ACC112 (cell line): ENCODE results near the gene CCDC148.

Experiments
- H2AFZ ChIP-seq: fragments of 200-600 bp; sonication (generic); one replicate; pipeline ENCODE4 v1.6.0; 2017; ENCODE audit warnings: antibody characterized with exemption, low read length; ENCODE audit not compliant: unreplicated experiment
- H3K27ac ChIP-seq: fragments of 200-600 bp; sonication (generic); 2 replicates; pipeline ENCODE4 v1.5.1; 2014; ENCODE audit warnings: low read depth, mild to moderate bottlenecking, antibody characterized with exemption, low read length, moderate library complexity
- H3K27me3 ChIP-seq: fragments of 200-600 bp; sonication (generic); 2 replicates; pipeline ENCODE4 v1.6.1; 2014; ENCODE audit warnings: mild to moderate bottlenecking, antibody characterized with exemption, low read length, moderate library complexity, mixed read lengths; ENCODE audit not compliant: insufficient read depth
- H3K36me3 ChIP-seq: fragments of 200-600 bp; sonication (generic); 2 replicates; pipeline ENCODE4 v1.6.1; 2016; ENCODE audit warnings: mild to moderate bottlenecking, antibody characterized with exemption, low read length, moderate library complexity, mixed read lengths; ENCODE audit not compliant: insufficient read depth
- H3K4me1 ChIP-seq: fragments of 200-600 bp; sonication (generic); one replicate; pipeline ENCODE4 v1.6.1; 2016; ENCODE audit warnings: low read length, mixed read lengths; ENCODE audit not compliant: insufficient read depth, unreplicated experiment, control insufficient read depth
- H3K4me3 ChIP-seq: fragments of 200-600 bp; sonication (generic); 2 replicates; pipeline ENCODE4 v1.5.1; 2014; ENCODE audit warnings: mild to moderate bottlenecking, low read depth, low read length
- H3K79me2 ChIP-seq: fragments of 200-600 bp; sonication (generic); one replicate; pipeline ENCODE4 v1.6.0; 2016; ENCODE audit warnings: low read length; ENCODE audit not compliant: control insufficient read depth, unreplicated experiment, insufficient read depth

Gene CCDC148

DNA sequence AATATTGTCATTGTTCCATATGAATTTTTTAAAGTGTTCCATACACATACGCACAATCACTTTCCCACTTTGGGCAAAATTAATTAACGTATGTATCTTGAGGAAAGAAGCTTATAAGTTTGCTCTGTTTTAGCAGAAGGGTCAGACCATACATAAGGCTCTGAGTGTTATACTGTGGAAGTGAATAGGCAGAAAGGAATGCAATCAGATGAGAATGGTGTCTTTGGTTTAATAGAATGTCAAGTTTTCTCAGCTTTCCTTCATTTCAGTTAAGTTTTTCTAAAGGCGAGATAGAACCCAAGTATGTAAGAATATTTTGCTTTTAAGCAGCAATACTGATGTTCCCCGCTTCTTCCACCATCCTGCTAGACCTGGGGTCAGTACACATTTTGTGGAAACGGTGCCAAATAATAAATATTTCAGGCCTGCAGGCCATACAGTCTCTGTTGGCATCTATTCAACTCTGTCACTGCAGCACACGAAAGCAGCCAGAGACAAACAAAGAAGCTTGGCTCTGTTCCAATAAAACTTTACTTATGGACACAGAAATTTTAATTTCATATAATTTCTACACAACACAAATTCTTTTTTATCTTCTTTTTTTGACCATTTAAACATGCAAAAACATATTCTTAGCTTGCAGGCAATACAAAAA, 254.3 kb downstream of the CCDC148 start:
- H3K4me3 ChIP-seq: no peak overlapping the region

GRCh38 chr2:158199928-158200650, 256.5 kb downstream of the CCDC148 start:
- no peak overlapping the region for H3K27ac ChIP-seq
- H3K36me3 ChIP-seq: no peaks in the 10 kb centered on the region
- H3K79me2 ChIP-seq: no peaks in the 10 kb centered on the region
- no peak overlapping the region for H2AFZ ChIP-seq
- no peaks in the 10 kb centered on the region for H3K27me3 ChIP-seq
- H3K4me1 ChIP-seq: peaks cover 9% of the 10 kb centered on the region
- H3K4me3 ChIP-seq: no peak overlapping the region

More for the DNA sequence above, 254.3 kb downstream of the CCDC148 start:
- H3K36me3 ChIP-seq: no peaks in the 10 kb centered on the region
- no peak overlapping the region for H3K27ac ChIP-seq
- no peaks in the 10 kb centered on the region for H3K27me3 ChIP-seq
- H3K4me1 ChIP-seq: peaks cover 9% of the 10 kb centered on the region
- no peak overlapping the region for H2AFZ ChIP-seq
- H3K79me2 ChIP-seq: no peaks in the 10 kb centered on the region

- peaks cover 9% of the 10 kb centered on the region for H3K4me1 ChIP-seq
- no peak overlapping the region for H3K4me3 ChIP-seq
- no peak overlapping the region for H3K27ac ChIP-seq
- H3K36me3 ChIP-seq: no peaks in the 10 kb centered on the region
- H3K79me2 ChIP-seq: no peaks in the 10 kb centered on the region
- no peak overlapping the region for H2AFZ ChIP-seq
- no peaks in the 10 kb centered on the region for H3K27me3 ChIP-seq
Measured at GRCh38 chr2:158197940-158198339, 258.6 kb downstream of the CCDC148 start.

DNA sequence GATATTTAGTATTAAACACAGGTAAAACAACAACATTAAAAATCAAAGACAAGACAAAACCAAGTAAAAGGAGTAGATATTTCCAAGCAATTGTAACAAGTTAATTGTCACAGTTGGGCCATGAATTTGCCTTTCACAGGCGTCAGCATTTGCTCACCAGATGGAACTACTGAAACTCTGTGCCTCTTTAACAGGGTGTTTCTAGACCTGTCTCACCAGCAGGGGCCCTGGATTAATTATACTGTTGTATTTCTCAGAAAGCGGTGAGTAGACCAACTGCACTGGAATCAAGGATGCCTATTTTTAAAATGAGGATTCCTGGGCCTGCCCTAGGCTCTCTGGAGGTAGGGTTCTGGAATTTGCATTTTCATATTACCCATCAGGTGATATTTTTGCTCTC, 262.3 kb downstream of the CCDC148 start:
- Histone ChIP-seq H2AFZ (no peak overlapping the region), H3K36me3 (no peaks in the 10 kb centered on the region), H3K4me3 (no peak overlapping the region), H3K27ac (no peak overlapping the region), H3K27me3 (no peaks in the 10 kb centered on the region), H3K79me2 (no peaks in the 10 kb centered on the region), H3K4me1 (peaks cover 11% of the 10 kb centered on the region)

DNA sequence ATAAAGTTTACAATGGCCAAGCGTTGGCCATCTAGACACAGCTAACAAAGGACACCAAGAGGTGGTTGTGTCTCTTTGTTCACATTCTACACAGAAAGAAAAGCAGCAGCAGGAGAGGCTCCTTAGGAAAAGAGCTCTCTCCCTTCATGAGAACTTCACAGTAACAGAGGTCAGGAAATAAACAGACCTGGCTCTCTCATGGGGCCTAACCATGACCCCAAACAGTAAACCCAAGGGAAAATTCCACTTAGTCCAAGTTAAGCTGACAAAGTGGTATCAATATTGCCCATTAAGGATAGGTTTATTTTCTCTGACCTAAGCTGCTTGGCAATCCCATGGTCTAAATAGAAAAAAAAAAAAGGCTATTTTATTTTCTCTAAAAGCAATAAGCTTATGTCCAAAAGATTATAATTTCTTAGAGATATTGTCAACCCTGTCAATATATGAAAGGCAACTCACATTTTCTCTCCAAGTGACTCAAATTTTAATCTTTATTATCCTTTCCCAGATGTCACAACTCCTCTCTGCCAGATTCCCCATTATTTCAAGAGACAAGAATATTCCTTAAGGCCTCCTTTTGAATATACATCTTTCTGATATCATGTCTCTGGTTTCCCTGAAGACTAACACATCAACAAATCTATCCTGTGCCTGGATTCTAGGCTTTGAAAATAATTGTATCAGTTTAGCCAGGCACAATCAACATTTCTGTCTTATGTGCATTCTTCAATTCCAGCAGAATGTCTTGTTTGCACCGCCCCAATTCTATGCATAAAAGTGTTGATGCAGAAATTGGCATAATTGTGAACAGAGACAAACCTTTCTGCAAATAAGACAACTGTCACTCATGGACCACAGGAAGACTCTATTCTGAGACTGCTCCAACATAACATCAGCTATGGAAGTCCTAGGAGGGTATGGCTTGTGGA, 263.8 kb downstream of the CCDC148 start:
- Histone ChIP-seq H3K4me3 (no peak overlapping the region), H3K79me2 (no peaks in the 10 kb centered on the region), H3K36me3 (no peaks in the 10 kb centered on the region), H3K27me3 (no peaks in the 10 kb centered on the region), H3K27ac (no peak overlapping the region), H3K4me1 (peaks cover 11% of the 10 kb centered on the region), H2AFZ (no peak overlapping the region)

GRCh38 chr2:158191076-158191895, 265.3 kb downstream of the CCDC148 start:
- Histone ChIP-seq H3K4me1 (peaks cover 11% of the 10 kb centered on the region), H3K27me3 (peaks cover 13% of the 10 kb centered on the region), H3K36me3 (no peaks in the 10 kb centered on the region), H3K4me3 (peak overlapping the region; percentile 69), H3K79me2 (no peaks in the 10 kb centered on the region), H2AFZ (peak overlapping the region; percentile 90), H3K27ac (peak overlapping the region; percentile 21)

- Histone ChIP-seq H3K4me3 (no peak overlapping the region), H3K27me3 (peaks cover 23% of the 10 kb centered on the region), H3K27ac (no peak overlapping the region), H3K79me2 (no peaks in the 10 kb centered on the region), H3K4me1 (peaks cover 11% of the 10 kb centered on the region), H3K36me3 (no peaks in the 10 kb centered on the region), H2AFZ (no peak overlapping the region)
Measured at GRCh38 chr2:158189526-158189925, 267.0 kb downstream of the CCDC148 start.

- Histone ChIP-seq H3K27me3 (peaks cover 23% of the 10 kb centered on the region), H3K27ac (no peak overlapping the region), H3K4me1 (peaks cover 11% of the 10 kb centered on the region), H2AFZ (no peak overlapping the region), H3K36me3 (no peaks in the 10 kb centered on the region), H3K79me2 (no peaks in the 10 kb centered on the region), H3K4me3 (no peak overlapping the region)
Measured at GRCh38 chr2:158187908-158188307, 268.6 kb downstream of the CCDC148 start.

GRCh38 chr2:158184556-158185343, 271.8 kb downstream of the CCDC148 start:
- Histone ChIP-seq H3K27me3 (peaks cover 36% of the 10 kb centered on the region), H2AFZ (no peak overlapping the region), H3K4me3 (no peak overlapping the region), H3K36me3 (no peaks in the 10 kb centered on the region), H3K4me1 (no peaks in the 10 kb centered on the region), H3K79me2 (no peaks in the 10 kb centered on the region), H3K27ac (no peak overlapping the region)
